Measurements from ENCODE around the gene LUC7L3. TPM values are rescaled to one million over a fixed set of nuclear protein-coding genes. Genes with fewer than 3 reads are reported as not detected.
A peak's percentile ranks its signal among the peaks of the same experiment; 100 is the strongest.

Gene LUC7L3
- total RNA-seq, 1 experiment from 2014 or later: 154 TPM

- Histone ChIP-seq H2BK15ac (ENCODE audit: low read depth, low read length) (no peak overlapping the region), H3K23ac (ENCODE audit: insufficient read length, low read depth, low read length) (no peak overlapping the region), H3K14ac (ENCODE audit: insufficient read depth, low read length) (no peak overlapping the region; the same call in 1 of the 2 replicates), H3K56ac (ENCODE audit: insufficient read length, low read depth, low read length) (no peak overlapping the region), H2AK5ac (ENCODE audit: insufficient read length, low read length) (no peak overlapping the region), H4K20me1 (ENCODE audit: control insufficient read depth, insufficient read depth, insufficient read length) (no peaks in the 10 kb centered on the region), H3K79me2 (ENCODE audit: insufficient read depth, low read length) (no peaks in the 10 kb centered on the region), H2BK12ac (ENCODE audit: insufficient read length, low read depth, low read length) (no peak overlapping the region), H3K18ac (ENCODE audit: insufficient read length, low read depth, low read length) (no peak overlapping the region), H3K27ac (ENCODE audit: insufficient read length, low read depth, low read length) (no peak overlapping the region), H2BK120ac (ENCODE audit: low read depth, low read length, poor library complexity, severe bottlenecking) (no peak overlapping the region), H3K4me1 (ENCODE audit: insufficient read depth, low read length) (0 out of 2 replicates have a peak, but pooled peaks cover 4% of the 10 kb centered on the region), H3K23me2 (ENCODE audit: insufficient read length, low read depth, low read length, poor library complexity, severe bottlenecking) (peaks cover 2% of the 10 kb centered on the region), H4K8ac (replicated peaks; ENCODE audit: insufficient read length, low read depth, low read length) (no peak overlapping the region), H2BK20ac (ENCODE audit: low read depth, low read length, poor library complexity, severe bottlenecking) (no peak overlapping the region), H4K5ac (ENCODE audit: insufficient read length, low read depth, low read length) (no peak overlapping the region), H3T11ph (ENCODE audit: low read length) (no peak overlapping the region), H2BK5ac (ENCODE audit: insufficient read length, low read length) (no peak overlapping the region), H2AFZ (ENCODE audit: low read length) (no peak overlapping the region), H3K27me3 (ENCODE audit: insufficient read depth, low read length) (no peaks in the 10 kb centered on the region), H3K9ac (ENCODE audit: extremely low read depth, insufficient read length, low read length) (no peak overlapping the region), H3K9me3 (ENCODE audit: control insufficient read depth, low read depth, low read length) (no peaks in the 10 kb centered on the region), H3K4me2 (ENCODE audit: insufficient read depth, insufficient read length, low read length) (no peak overlapping the region), H4K91ac (ENCODE audit: insufficient read length, low read depth, low read length) (no peak overlapping the region), H3K79me1 (ENCODE audit: insufficient read depth, low read depth, low read length, poor library complexity, severe bottlenecking) (no peaks in the 10 kb centered on the region), H3K4ac (ENCODE audit: low read depth, low read length) (no peak overlapping the region)
- WGBS (ENCODE audit: extremely low coverage, insufficient read length, low lambda C conversion rate): no CpG with 5 or more reads among the region's 9 CpGs
- H3K4me1 Mint-ChIP-seq: peaks cover 12 to 13% of the 10 kb centered on the region in 2 experiments
- peak overlapping the region in 2 of 3 experiments; percentile 36 to 70; a peak in 2 of 7 replicates for H3K27ac Mint-ChIP-seq
- TF ChIP-seq CTCF (conservative IDR thresholded peaks at IDR 0.05): no peak
- no peak for DNase-seq
- no peaks in the 10 kb centered on the region for H3K27me3 Mint-ChIP-seq (ENCODE audit: low read depth)
- no peak overlapping the region for H3K4me3 Mint-ChIP-seq
- H3K36me3 Mint-ChIP-seq (ENCODE audit: insufficient read depth in 1 of 3, low read depth in 3 of 3): no peaks in the 10 kb centered on the region; a peak in 1 of 7 replicates
- no peaks in the 10 kb centered on the region for H3K9me3 Mint-ChIP-seq
Observed at GRCh38 chr17:50785946-50786570, 66.7 kb downstream of the LUC7L3 start.
